GM19023 (cell line): Measurements from ENCODE around the gene SORCS3.
"Not testable (repeated sequence)": the region's sequence is repeated elsewhere in the genome, so short reads cannot be mapped to it uniquely, and the experiment has no call there.

Source experiments
- ATAC-seq: cut with Tn5 transposase; IDR thresholded peaks from one replicate; pipeline ENCODE4 v1.9.1; 2021; ENCODE audit warnings: mild to moderate bottlenecking, moderate library complexity; ENCODE audit not compliant: unreplicated experiment

SORCS3 gene

GRCh38 chr10:104689547-104689946 lies 48.5 kb downstream of the SORCS3 start:
- ATAC-seq: no peak

- ATAC-seq: no peak
Measured at GRCh38 chr10:104690101-104690500, 49.0 kb downstream of the SORCS3 start.

GRCh38 chr10:104690959-104691358 lies 49.9 kb downstream of the SORCS3 start:
- ATAC-seq: no peak

- ATAC-seq: no peak
Measured at GRCh38 chr10:104694074-104694473, 53.0 kb downstream of the SORCS3 start.

GRCh38 chr10:104703262-104703661 lies 62.2 kb downstream of the SORCS3 start:
- ATAC-seq: not testable (repeated sequence)

- no peak for ATAC-seq
Measured at GRCh38 chr10:104706886-104707285, 65.8 kb downstream of the SORCS3 start.

GRCh38 chr10:104707602-104708459 lies 66.7 kb downstream of the SORCS3 start:
- no peak for ATAC-seq

GRCh38 chr10:104711302-104711721 lies 70.2 kb downstream of the SORCS3 start:
- no peak for ATAC-seq

GRCh38 chr10:104730593-104730992 lies 89.5 kb downstream of the SORCS3 start:
- not testable (repeated sequence) for ATAC-seq

GRCh38 chr10:104731192-104731591 lies 90.1 kb downstream of the SORCS3 start:
- no peak for ATAC-seq

GRCh38 chr10:104732222-104732621 lies 91.1 kb downstream of the SORCS3 start:
- no peak for ATAC-seq

GRCh38 chr10:104734433-104734832 lies 93.3 kb downstream of the SORCS3 start:
- ATAC-seq: no peak

- ATAC-seq: no peak
Measured at GRCh38 chr10:104735036-104735756, 94.1 kb downstream of the SORCS3 start.

- ATAC-seq: no peak
Measured at GRCh38 chr10:104735757-104736391, 94.8 kb downstream of the SORCS3 start.

GRCh38 chr10:104741127-104741526 lies 100.0 kb downstream of the SORCS3 start:
- no peak for ATAC-seq

- no peak for ATAC-seq
Measured at GRCh38 chr10:104744052-104744451, 103.0 kb downstream of the SORCS3 start.

GRCh38 chr10:104750291-104750690 lies 109.2 kb downstream of the SORCS3 start:
- no peak for ATAC-seq

GRCh38 chr10:104762793-104763192 lies 121.7 kb downstream of the SORCS3 start:
- no peak for ATAC-seq

- no peak for ATAC-seq
Measured at GRCh38 chr10:104766341-104766740, 125.3 kb downstream of the SORCS3 start.

GRCh38 chr10:104767282-104767681 lies 126.2 kb downstream of the SORCS3 start:
- no peak for ATAC-seq

GRCh38 chr10:104767745-104768144 lies 126.7 kb downstream of the SORCS3 start:
- ATAC-seq: no peak

GRCh38 chr10:104773105-104773504 lies 132.0 kb downstream of the SORCS3 start:
- no peak for ATAC-seq
